ENCODE data around the gene MIER2.

The MIER2 gene

GRCh38 chr19:366951-367350 is 22.4 kb upstream of the MIER2 start:
- Histone ChIP-seq H3K9me3 (no peaks in the 10 kb centered on the region), H3K4me3 (no peak overlapping the region), H3K36me3 (no peaks in the 10 kb centered on the region), H3K4me1 (no peaks in the 10 kb centered on the region), H3K27me3 (peaks cover 0 to 52% of the 10 kb centered on the region in 2 donors), H3K27ac (no peak overlapping the region)
- intact Hi-C loops (cut with DNase I; ENCODE audit: low total_unique reads): no loop called here
- no peak for TF ChIP-seq CTCF (IDR thresholded peaks at IDR 0.05)
- no peak for DNase-seq

DNA sequence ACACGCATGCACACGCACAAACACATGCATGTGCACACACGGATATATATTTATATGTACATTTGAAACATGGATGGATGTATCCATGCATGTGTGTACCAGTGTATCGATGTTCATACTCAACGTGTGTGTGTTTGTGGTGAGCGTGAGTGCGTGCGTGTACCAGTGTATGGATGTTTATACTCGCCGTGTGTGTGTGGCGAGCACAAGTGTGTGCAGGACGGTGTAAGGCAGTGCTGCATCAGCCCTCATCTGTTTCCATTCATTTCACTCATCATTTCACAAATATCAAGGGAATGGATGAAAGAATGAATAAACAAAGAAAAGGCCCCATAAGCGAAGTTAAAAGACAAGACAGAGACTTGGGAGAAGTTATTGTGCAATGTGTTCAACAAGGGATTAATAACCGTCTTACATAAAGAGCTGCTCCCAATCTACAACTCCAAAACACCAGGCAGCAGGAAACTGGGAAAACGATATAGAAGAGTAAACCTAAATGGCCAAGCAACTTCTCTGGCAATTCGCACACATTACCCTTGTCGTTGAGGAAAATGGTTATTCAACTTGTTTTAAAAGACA is 21.7 kb upstream of the MIER2 start:
- no peak for DNase-seq
- Histone ChIP-seq H3K4me3 (no peak overlapping the region), H3K27ac (no peak overlapping the region), H3K4me1 (no peaks in the 10 kb centered on the region), H3K36me3 (no peaks in the 10 kb centered on the region), H3K27me3 (peaks cover 0 to 50% of the 10 kb centered on the region in 2 donors), H3K9me3 (no peaks in the 10 kb centered on the region)
- intact Hi-C loops (cut with DNase I; ENCODE audit: low total_unique reads): no loop called here
- no peak for TF ChIP-seq CTCF (IDR thresholded peaks at IDR 0.05)

- Histone ChIP-seq H3K4me1 (no peaks in the 10 kb centered on the region), H3K9me3 (no peaks in the 10 kb centered on the region), H3K27me3 (peaks cover 0 to 50% of the 10 kb centered on the region in 2 donors), H3K27ac (no peak overlapping the region), H3K4me3 (no peak overlapping the region), H3K36me3 (no peaks in the 10 kb centered on the region)
- TF ChIP-seq CTCF (IDR thresholded peaks at IDR 0.05): no peak
- intact Hi-C loops (cut with DNase I; ENCODE audit: low total_unique reads): no loop called here
- no peak for DNase-seq
Observed at GRCh38 chr19:364496-365287, 20.1 kb upstream of the MIER2 start.

DNA sequence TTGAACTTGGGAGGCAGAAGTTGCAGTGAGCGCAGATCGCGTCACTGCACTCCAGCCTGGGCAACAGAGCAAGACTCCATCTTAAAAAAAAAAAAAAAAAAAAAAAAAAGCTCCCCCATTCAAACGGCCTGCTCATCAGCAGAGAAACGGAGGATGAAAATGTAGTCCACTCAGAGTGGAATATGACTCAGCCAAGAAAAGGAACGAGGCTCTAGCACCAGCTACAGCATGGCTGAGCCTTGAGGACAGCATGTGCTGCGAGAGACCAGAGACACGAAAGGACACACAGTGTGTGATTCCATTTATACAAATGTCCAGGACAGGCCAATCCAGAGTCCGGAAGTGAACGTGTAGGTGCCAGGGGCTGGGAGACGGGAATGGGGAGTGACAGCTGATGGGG is 18.1 kb upstream of the MIER2 start:
- DNase-seq: no peak
- Histone ChIP-seq H3K4me1 (no peaks in the 10 kb centered on the region), H3K27ac (no peak overlapping the region), H3K9me3 (no peaks in the 10 kb centered on the region), H3K4me3 (no peak overlapping the region), H3K27me3 (peaks cover 0 to 54% of the 10 kb centered on the region in 2 donors), H3K36me3 (no peaks in the 10 kb centered on the region)
- TF ChIP-seq CTCF (IDR thresholded peaks at IDR 0.05): no peak
- intact Hi-C loops (cut with DNase I; ENCODE audit: low total_unique reads): no loop called here

DNA sequence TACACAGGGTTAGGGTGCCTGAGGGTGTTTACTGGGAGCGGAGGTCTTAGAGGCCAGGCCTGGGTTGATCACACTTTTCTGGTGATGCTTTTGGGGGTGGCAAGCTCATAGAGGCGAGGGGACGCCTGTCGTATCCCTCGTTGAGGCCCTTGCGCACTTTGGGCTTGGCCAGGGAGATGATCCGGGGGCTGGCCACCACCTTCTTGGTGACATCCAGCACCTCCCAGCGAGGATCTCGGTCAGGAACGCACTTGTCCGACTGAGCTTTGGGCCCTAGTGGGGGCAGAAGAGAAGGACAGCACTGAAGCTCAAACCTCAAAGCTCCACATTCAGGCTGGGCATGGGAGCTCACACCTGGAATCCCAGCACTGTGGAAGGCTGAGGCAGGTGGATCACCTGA is 17.6 kb upstream of the MIER2 start:
- H3K27ac ChIP-seq: no peak overlapping the region
- H3K4me1 ChIP-seq: no peaks in the 10 kb centered on the region
- H3K9me3 ChIP-seq: no peaks in the 10 kb centered on the region
- H3K36me3 ChIP-seq: no peaks in the 10 kb centered on the region
- no peak for DNase-seq
- peaks cover 0 to 49% of the 10 kb centered on the region in 2 donors for H3K27me3 ChIP-seq
- intact Hi-C loops (cut with DNase I; ENCODE audit: low total_unique reads): no loop called here
- TF ChIP-seq CTCF (IDR thresholded peaks at IDR 0.05): no peak
- no peak overlapping the region for H3K4me3 ChIP-seq
